ENCODE data around the gene SLC12A8.
A peak's percentile ranks its signal among the peaks of the same experiment; 100 is the strongest.

SLC12A8 gene

DNA sequence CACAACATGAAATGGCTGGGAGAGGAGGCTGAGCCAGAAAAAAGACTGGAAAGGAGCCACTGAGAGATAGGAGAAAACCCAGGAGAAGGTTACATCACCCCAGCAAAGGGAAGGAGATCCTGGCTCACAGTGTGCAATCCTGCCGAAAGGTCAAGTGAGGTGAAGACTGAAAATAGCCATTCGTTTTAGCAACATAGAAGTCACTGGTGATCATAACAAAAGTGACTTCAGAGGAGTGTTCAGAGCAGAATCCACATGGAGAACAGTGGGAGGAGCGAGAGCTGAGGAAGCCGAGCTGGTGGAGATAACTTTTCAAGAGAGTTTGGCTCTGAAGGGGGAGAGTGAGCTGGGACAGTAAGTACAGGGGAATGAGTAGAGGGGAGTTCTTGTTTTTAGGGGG, 151.4 kb downstream of the SLC12A8 start:
- H3K4me3 ChIP-seq (replicated peaks; ENCODE audit: low read depth, low read length), result no peak overlapping the region
- TF ChIP-seq, protein P1, sequence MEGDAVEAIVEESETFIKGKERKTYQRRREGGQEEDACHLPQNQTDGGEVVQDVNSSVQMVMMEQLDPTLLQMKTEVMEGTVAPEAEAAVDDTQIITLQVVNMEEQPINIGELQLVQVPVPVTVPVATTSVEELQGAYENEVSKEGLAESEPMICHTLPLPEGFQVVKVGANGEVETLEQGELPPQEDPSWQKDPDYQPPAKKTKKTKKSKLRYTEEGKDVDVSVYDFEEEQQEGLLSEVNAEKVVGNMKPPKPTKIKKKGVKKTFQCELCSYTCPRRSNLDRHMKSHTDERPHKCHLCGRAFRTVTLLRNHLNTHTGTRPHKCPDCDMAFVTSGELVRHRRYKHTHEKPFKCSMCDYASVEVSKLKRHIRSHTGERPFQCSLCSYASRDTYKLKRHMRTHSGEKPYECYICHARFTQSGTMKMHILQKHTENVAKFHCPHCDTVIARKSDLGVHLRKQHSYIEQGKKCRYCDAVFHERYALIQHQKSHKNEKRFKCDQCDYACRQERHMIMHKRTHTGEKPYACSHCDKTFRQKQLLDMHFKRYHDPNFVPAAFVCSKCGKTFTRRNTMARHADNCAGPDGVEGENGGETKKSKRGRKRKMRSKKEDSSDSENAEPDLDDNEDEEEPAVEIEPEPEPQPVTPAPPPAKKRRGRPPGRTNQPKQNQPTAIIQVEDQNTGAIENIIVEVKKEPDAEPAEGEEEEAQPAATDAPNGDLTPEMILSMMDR (IDR thresholded peaks at IDR 0.05; ENCODE audit: low read depth, low read length, missing control alignments), result no peak
- DNase-seq (ENCODE audit: extremely low read depth, low read depth), result no peak

DNA sequence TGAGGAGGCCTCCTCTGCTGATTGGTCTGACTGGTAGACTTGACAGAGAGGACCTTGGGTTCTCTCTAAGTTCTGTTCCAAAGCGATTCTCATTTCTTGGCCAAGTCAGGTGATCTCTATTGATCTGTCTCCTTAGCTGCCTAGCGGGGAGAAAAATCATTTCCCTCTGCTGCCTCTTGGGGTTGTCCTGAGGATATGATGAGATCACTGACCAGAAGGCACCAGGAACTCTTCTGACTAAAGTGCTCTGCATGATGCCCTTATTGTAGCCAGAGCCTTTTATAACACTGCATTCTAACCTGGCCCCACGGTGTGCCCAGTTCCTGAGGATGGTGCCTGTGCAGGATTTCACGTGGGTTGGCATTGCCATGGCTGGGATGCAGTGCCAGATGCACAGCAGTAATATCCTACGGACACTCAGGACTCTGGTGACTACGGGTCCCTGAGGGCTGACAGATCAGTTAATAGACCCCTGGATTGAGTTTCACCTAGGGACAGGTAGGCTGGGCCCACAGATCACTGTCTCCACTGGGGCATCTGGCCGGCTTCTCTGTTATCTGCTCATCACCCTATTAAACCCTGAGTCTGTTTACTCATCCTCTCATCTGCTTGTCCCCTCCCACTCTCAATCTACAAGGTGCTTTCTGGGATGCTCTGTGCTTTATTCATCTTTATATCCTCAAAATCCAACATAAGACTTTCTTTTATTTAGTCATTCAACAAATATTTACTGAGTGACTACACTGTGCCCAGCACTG, 152.9 kb downstream of the SLC12A8 start:
- H3K4me3 ChIP-seq (replicated peaks; ENCODE audit: low read depth, low read length), result no peak overlapping the region
- TF ChIP-seq, protein P1 (IDR thresholded peaks at IDR 0.05; ENCODE audit: low read depth, low read length, missing control alignments), result no peak
- no peak for DNase-seq (ENCODE audit: extremely low read depth, low read depth)

DNA sequence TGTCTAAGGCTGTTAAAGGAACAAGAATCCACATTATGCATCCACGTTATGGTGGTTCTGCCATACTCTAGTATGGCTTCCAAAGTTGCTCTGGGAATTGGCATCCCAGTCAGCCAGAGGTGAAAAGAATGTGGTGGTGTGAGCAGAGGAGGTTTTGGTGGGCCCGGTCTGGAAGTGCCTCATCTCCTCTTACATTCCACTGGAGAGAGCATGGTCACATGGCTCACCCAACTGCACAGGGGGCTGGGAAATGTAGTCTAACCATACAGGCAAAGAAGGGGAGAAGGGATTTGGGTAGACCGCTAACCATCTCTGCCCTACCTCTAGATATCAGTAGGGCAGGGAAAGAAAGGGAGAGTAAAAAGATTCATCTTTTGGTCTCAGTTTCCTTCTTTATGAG, 153.6 kb downstream of the SLC12A8 start:
- TF ChIP-seq, protein P1 (IDR thresholded peaks at IDR 0.05; ENCODE audit: low read depth, low read length, missing control alignments), result no peak
- H3K4me3 ChIP-seq (replicated peaks; ENCODE audit: low read depth, low read length), result no peak overlapping the region
- DNase-seq (ENCODE audit: extremely low read depth, low read depth), result no peak

- no peak for DNase-seq (ENCODE audit: extremely low read depth, low read depth)
- H3K4me3 ChIP-seq (replicated peaks; ENCODE audit: low read depth, low read length), result no peak overlapping the region
- TF ChIP-seq, protein P1 (IDR thresholded peaks at IDR 0.05; ENCODE audit: low read depth, low read length, missing control alignments), result no peak
These were observed 154.0 kb downstream of the SLC12A8 start for GRCh38 chr3:125058529-125058928.

- no peak overlapping the region for H3K4me3 ChIP-seq (replicated peaks; ENCODE audit: low read depth, low read length)
- TF ChIP-seq, protein P1 (IDR thresholded peaks at IDR 0.05; ENCODE audit: low read depth, low read length, missing control alignments), result no peak
- no peak for DNase-seq (ENCODE audit: extremely low read depth, low read depth)
These were observed 155.2 kb downstream of the SLC12A8 start for GRCh38 chr3:125057186-125057850.

GRCh38 chr3:125055913-125056745, 156.4 kb downstream of the SLC12A8 start, which contains the start of gene HEG1:
TSS of gene HEG1 (minus strand) at chr3:125055997. CDS start at chr3:125055890, 107 bp downstream.
- H3K4me3 ChIP-seq (replicated peaks; ENCODE audit: low read depth, low read length), result peak within 1 kb of the TSS; percentile 67
- TF ChIP-seq, protein P1 (IDR thresholded peaks at IDR 0.05; ENCODE audit: low read depth, low read length, missing control alignments), result no peak
- DNase-seq (ENCODE audit: extremely low read depth, low read depth), result no peak
